ENCODE measurements around the gene TRAPPC2L.
A peak's percentile ranks its signal among the peaks of the same experiment; 100 is the strongest.

The TRAPPC2L gene

DNA sequence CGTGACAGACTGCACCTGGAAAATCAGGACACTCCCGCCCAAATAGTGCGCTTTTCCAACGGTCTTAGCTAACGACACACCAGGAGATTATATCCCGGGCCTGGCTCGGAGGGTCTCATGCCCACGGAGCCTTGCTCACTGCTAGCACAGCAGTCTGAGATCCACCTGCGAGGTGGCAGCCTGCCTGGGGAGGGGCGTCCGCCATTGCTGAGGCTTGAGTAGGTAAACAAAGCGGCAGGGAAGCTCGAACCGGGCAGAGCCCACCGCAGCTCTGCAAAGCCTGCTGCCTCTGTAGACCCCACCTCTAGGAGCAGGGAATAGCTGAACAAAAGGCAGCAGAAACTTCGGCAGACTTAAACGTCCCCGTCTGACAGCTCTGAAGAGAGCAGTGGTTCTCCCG lies 5.3 kb upstream of the TRAPPC2L start:
- H3K27me3 ChIP-seq (ENCODE audit: control insufficient read depth, insufficient read depth, low read length), result no peaks in the 10 kb centered on the region
- H3K9ac ChIP-seq (ENCODE audit: low read length), result no peak overlapping the region
- peaks cover 4% of the 10 kb centered on the region; the same call in 1 of the 2 replicates for H3K4me1 ChIP-seq (ENCODE audit: control insufficient read depth, insufficient read depth, low read length)
- H3K9me3 ChIP-seq (ENCODE audit: control insufficient read depth, insufficient read depth, low read depth, low read length), result no peaks in the 10 kb centered on the region; the same call in 1 of the 2 replicates
- H3K4me3 ChIP-seq (ENCODE audit: low read depth, low read length), result no peak overlapping the region
- no peaks in the 10 kb centered on the region; the same call in 1 of the 2 replicates for H3K36me3 ChIP-seq (ENCODE audit: control insufficient read depth, insufficient read depth, low read length)
- H3K27ac ChIP-seq (ENCODE audit: low read depth, low read length), result no peak overlapping the region

DNA sequence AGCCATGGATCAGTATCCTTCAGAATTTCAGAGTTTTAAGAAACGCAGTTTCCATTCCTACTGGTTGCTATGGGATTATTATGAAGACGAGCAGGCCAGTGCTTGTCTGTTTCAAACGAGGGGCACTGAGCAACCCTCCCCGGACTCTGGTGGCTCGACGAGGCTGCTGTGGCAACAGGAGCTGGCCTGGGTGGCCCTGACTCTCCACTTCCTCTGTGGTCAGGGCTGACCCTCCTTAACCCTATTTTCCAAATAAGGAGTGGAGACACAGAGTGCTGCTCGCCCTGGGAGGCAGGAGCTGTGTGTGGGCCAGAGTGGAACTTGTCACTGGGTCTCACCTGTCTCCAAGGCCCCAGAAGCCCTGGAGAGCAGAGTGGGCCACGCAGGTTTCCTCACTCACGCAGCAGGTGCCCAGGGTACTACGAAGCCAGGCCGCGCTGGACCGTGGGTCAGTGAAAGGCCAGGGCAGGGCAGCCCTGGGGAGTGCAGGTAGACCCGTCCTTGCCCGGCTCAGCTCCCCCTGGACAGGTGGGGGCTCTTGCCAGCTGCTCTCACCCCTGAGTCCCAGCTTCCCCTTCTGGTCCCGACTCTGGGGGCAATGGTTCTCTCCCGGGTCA lies 3.5 kb upstream of the TRAPPC2L start:
- no peak overlapping the region for H3K4me3 ChIP-seq (ENCODE audit: low read depth, low read length)
- H3K4me1 ChIP-seq (ENCODE audit: control insufficient read depth, insufficient read depth, low read length), result peaks cover 8% of the 10 kb centered on the region
- no peak overlapping the region for H3K27ac ChIP-seq (ENCODE audit: low read depth, low read length)
- peaks cover 2% of the 10 kb centered on the region for H3K36me3 ChIP-seq (ENCODE audit: control insufficient read depth, insufficient read depth, low read length)
- H3K9me3 ChIP-seq (ENCODE audit: control insufficient read depth, insufficient read depth, low read depth, low read length), result no peaks in the 10 kb centered on the region; the same call in 1 of the 2 replicates
- H3K9ac ChIP-seq (ENCODE audit: low read length), result no peak overlapping the region
- no peaks in the 10 kb centered on the region for H3K27me3 ChIP-seq (ENCODE audit: control insufficient read depth, insufficient read depth, low read length)

DNA sequence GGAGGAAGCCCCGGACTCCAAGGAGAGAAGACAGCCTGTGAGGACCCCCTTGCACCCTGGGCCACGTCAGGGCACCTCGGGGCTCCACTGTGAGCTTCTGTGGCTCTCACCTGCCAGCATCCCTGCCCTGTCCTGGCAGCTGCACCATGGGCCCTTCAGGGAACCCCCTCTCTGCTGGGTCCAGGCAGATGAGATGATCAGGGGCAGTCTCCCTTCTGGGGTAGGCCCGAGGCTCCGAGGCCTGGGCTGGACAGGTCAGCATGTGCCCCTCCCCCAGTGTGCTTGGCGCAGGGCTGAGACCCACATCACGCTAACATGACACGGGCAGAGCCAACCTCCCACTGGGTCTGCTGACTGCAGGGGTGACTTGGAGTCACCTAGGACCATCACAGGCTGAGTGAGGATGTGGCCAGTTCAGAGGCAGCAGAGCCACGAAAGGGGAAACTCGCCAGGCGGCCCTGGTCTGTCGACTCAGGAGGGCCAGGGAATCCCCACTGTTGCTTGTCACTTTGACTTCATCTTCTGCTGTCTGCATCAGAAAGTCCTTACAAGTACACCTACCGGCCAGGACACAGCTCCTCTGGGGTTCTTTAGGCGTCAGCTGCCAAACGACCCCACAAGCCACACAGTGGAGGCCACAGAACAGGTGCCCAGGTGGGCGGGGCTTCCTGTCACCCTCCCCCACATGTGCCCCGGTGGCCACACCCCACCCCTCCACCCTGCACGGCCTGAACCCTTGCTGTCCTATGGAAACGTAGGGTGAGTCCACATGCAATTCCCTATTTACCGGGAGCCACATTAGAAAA lies 2.4 kb upstream of the TRAPPC2L start:
- H3K27me3 ChIP-seq (ENCODE audit: control insufficient read depth, insufficient read depth, low read length), result no peaks in the 10 kb centered on the region
- peaks cover 8% of the 10 kb centered on the region for H3K4me1 ChIP-seq (ENCODE audit: control insufficient read depth, insufficient read depth, low read length)
- no peak overlapping the region for H3K9ac ChIP-seq (ENCODE audit: low read length)
- H3K4me3 ChIP-seq (ENCODE audit: low read depth, low read length), result no peak overlapping the region
- peaks cover 12% of the 10 kb centered on the region for H3K36me3 ChIP-seq (ENCODE audit: control insufficient read depth, insufficient read depth, low read length)
- no peak overlapping the region for H3K27ac ChIP-seq (ENCODE audit: low read depth, low read length)
- H3K9me3 ChIP-seq (ENCODE audit: control insufficient read depth, insufficient read depth, low read depth, low read length), result no peaks in the 10 kb centered on the region; the same call in 1 of the 2 replicates

DNA sequence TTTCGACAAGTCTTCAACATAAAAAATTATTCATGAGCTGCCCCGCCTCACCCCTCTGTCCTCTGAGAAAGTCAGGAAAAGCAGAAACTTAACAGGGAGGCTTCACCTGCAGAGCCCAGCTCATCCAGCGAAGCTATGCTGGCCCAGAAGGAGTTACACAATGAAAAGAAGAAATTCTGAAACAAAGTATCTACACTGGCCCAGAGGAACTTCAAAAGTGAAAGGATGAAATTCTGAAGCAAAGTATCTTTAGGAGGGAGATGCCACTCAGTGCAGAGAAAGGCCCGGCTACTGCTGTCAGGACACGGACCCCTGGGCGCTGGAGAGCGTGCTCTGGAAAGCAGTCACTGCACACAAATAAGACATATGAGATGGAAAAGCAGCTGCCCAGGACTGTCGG lies 1.8 kb upstream of the TRAPPC2L start:
- Histone ChIP-seq H3K27ac (ENCODE audit: low read depth, low read length) (no peak overlapping the region), H3K36me3 (ENCODE audit: control insufficient read depth, insufficient read depth, low read length) (peaks cover 19% of the 10 kb centered on the region), H3K27me3 (ENCODE audit: control insufficient read depth, insufficient read depth, low read length) (no peaks in the 10 kb centered on the region), H3K9me3 (ENCODE audit: control insufficient read depth, insufficient read depth, low read depth, low read length) (no peaks in the 10 kb centered on the region; the same call in 1 of the 2 replicates), H3K4me3 (ENCODE audit: low read depth, low read length) (no peak overlapping the region), H3K9ac (ENCODE audit: low read length) (no peak overlapping the region), H3K4me1 (ENCODE audit: control insufficient read depth, insufficient read depth, low read length) (peaks cover 8% of the 10 kb centered on the region)

DNA sequence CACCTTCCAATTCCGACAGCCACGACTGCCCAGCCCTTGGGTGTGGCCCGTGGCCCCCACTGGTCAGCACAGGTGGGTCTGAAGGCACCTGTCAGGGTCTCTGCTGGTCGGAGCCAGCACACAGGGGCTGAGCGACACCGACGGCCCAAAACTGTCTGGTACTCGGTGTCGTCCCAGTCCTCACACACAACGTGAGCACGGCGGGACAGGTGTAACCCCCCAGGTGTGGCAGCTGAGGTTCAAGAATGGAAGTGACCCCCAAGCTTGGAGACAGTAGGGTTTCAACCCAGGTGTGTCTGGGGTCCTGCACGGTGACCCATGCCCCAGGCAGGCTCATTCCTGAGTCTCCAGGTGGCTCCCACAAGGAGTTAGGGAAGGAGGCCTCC lies 1.2 kb upstream of the TRAPPC2L start:
- H3K9me3 ChIP-seq (ENCODE audit: control insufficient read depth, insufficient read depth, low read depth, low read length), result no peaks in the 10 kb centered on the region; the same call in 1 of the 2 replicates
- no peak overlapping the region for H3K9ac ChIP-seq (ENCODE audit: low read length)
- no peak overlapping the region for H3K27ac ChIP-seq (ENCODE audit: low read depth, low read length)
- H3K27me3 ChIP-seq (ENCODE audit: control insufficient read depth, insufficient read depth, low read length), result no peaks in the 10 kb centered on the region
- H3K4me1 ChIP-seq (ENCODE audit: control insufficient read depth, insufficient read depth, low read length), result peaks cover 8% of the 10 kb centered on the region
- H3K36me3 ChIP-seq (ENCODE audit: control insufficient read depth, insufficient read depth, low read length), result peaks cover 24% of the 10 kb centered on the region
- peak overlapping the region; percentile 75 for H3K4me3 ChIP-seq (ENCODE audit: low read depth, low read length)

DNA sequence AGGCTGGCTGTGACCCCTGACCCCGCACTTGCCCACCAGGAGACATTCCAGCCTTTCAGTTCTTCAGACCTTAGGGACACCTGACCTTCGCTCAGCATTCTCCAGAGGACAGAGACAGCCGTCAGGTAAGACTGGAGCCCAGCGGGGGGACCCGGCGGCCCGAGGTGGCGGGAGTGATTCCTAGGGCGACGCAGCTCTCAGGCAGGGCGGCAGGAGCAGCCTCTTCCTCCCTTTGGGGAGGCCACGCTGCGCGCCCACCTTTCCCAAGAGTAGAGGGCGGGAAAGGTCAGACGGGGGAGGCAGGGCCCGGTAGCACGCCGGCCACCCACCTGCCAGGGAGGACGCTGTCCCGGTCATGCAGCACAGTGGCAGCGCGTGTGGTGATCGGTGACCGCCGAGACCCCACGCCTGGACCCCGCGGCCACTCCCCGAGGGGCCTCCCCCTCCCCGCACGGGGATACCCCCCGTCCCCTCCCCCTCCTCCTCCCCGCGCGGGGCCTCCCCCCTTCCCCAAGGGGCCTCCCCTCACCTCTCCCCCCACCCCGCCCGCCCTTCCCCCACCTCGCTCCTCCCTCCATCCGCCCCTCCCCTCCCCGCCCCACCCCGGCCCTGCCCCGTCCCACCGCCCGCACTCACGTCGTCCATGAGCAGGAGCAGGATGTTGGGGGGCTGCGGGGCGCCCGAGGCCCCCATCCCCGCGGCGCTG lies 652 bp upstream of the TRAPPC2L start:
- Histone ChIP-seq H3K9me3 (ENCODE audit: control insufficient read depth, insufficient read depth, low read depth, low read length) (no peaks in the 10 kb centered on the region; the same call in 1 of the 2 replicates), H3K4me3 (ENCODE audit: low read depth, low read length) (peak overlapping the region; percentile 86), H3K27me3 (ENCODE audit: control insufficient read depth, insufficient read depth, low read length) (no peaks in the 10 kb centered on the region), H3K4me1 (ENCODE audit: control insufficient read depth, insufficient read depth, low read length) (peaks cover 8% of the 10 kb centered on the region), H3K27ac (ENCODE audit: low read depth, low read length) (no peak overlapping the region), H3K9ac (ENCODE audit: low read length) (peak overlapping the region; percentile 27), H3K36me3 (ENCODE audit: control insufficient read depth, insufficient read depth, low read length) (peaks cover 30% of the 10 kb centered on the region)

DNA sequence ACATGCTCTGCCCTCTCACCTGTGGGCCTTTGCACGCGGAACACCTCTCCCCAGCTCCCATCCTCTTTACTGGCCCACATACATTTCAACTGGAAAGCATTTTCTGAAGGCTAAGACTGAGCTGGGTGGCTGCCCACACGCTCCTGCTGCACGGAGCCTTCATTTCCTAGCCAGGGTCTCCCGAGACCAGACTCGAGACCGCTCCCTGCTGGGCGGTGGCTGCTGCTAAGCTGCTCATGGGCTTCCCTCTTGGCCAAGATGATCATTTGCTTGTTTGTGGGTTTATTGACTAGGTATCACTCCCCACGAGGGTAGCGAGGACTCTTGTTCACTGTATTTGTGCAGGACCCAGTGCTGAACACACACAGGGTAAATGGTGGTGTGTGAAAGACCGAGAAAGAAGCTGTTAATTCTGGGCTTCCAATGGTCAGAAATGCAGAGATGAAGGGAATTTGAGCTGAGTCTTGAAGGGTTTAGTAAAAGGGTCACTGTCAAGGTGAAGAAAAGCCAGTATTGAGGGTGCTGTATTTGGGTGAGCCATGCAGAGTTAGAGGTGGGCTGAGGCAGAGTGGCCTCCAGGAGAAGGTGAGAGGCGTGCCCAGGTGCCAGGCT lies 907 bp downstream of the TRAPPC2L start:
- H3K27me3 ChIP-seq (ENCODE audit: control insufficient read depth, insufficient read depth, low read length), result no peaks in the 10 kb centered on the region
- H3K4me3 ChIP-seq (ENCODE audit: low read depth, low read length), result peak overlapping the region; percentile 86
- H3K27ac ChIP-seq (ENCODE audit: low read depth, low read length), result no peak overlapping the region
- H3K9me3 ChIP-seq (ENCODE audit: control insufficient read depth, insufficient read depth, low read depth, low read length), result no peaks in the 10 kb centered on the region
- H3K4me1 ChIP-seq (ENCODE audit: control insufficient read depth, insufficient read depth, low read length), result peaks cover 8% of the 10 kb centered on the region
- peaks cover 44% of the 10 kb centered on the region for H3K36me3 ChIP-seq (ENCODE audit: control insufficient read depth, insufficient read depth, low read length)
- peak overlapping the region; percentile 94 for H3K9ac ChIP-seq (ENCODE audit: low read length)

DNA sequence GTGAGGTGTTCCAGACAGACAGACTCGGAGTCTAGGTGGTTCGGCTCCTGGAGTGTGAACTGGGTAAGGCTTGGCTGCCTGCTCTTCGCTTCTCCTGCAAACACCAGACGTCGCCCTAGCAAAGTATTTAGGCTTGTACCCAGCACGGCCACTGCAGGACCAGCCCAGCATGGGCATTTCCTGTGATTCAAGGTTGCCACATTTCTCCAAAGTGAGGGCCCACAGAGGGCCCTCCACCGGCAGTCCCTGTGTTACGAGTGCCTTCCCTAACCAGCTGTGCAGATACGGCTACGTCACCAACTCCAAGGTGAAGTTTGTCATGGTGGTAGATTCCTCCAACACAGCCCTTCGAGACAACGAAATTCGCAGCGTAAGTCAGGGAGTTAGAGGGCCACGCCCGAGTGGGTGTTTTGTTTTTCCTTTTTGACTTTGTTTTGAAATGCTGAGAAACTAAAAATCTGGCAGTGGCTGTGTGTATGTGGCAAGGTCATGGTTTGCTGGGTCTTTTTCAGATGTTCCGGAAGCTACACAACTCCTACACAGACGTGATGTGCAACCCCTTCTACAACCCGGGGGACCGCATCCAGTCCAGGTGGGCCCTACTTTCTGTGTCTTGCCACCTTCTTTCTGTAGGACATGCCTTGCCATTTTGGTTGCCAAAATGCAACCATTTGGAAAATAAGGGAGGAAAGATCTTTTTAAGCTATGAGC lies 2.6 kb downstream of the TRAPPC2L start:
- H3K27ac ChIP-seq (ENCODE audit: low read depth, low read length), result no peak overlapping the region
- H3K27me3 ChIP-seq (ENCODE audit: control insufficient read depth, insufficient read depth, low read length), result no peaks in the 10 kb centered on the region
- no peak overlapping the region for H3K9ac ChIP-seq (ENCODE audit: low read length)
- H3K4me3 ChIP-seq (ENCODE audit: low read depth, low read length), result no peak overlapping the region
- H3K36me3 ChIP-seq (ENCODE audit: control insufficient read depth, insufficient read depth, low read length), result peaks cover 48% of the 10 kb centered on the region
- peaks cover 8% of the 10 kb centered on the region for H3K4me1 ChIP-seq (ENCODE audit: control insufficient read depth, insufficient read depth, low read length)
- H3K9me3 ChIP-seq (ENCODE audit: control insufficient read depth, insufficient read depth, low read depth, low read length), result no peaks in the 10 kb centered on the region

DNA sequence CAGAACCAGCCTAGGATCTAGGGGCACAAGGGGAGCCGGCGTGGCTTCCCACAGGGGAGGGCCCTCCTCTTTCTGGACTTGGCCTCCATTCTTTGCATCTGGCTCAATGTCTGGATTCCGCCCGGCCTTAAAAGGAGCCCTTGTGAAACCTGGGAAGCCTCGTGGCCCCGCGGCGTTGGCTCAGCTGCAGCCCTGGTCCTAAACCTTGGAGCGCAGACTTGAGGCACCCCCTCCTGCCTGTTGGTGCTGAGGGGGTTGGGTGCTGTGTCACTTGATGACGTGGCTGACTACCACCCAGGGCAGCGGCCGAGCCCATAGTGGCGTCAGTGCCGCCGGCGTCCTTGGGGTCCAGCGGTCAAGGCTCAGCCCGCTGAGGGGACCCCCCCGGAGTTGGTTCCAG lies 4.4 kb downstream of the TRAPPC2L start:
- Histone ChIP-seq H3K4me1 (ENCODE audit: control insufficient read depth, insufficient read depth, low read length) (peaks cover 4% of the 10 kb centered on the region), H3K4me3 (ENCODE audit: low read depth, low read length) (no peak overlapping the region), H3K9me3 (ENCODE audit: control insufficient read depth, insufficient read depth, low read depth, low read length) (no peaks in the 10 kb centered on the region), H3K36me3 (ENCODE audit: control insufficient read depth, insufficient read depth, low read length) (peaks cover 48% of the 10 kb centered on the region), H3K27me3 (ENCODE audit: control insufficient read depth, insufficient read depth, low read length) (no peaks in the 10 kb centered on the region), H3K9ac (ENCODE audit: low read length) (no peak overlapping the region), H3K27ac (ENCODE audit: low read depth, low read length) (no peak overlapping the region)

DNA sequence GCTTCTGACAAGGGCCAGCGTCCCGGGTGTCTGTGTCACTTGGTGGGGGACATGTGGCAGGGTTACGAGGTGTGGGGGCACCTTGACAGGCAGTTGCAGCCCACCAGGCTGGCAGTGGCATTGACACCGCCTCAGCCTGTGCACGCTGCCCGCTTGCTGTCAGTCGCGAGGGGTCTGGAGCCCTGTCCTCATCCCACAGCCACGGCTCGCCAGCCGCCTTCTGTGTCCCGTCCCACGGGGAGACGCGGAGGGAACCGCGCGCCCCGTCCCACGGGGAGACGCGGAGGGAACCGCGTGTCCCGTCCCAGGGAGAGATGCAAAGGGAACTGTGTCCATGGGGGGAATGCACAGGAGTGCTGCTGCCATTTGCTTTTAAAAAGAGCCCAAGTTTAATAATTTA lies 6.0 kb downstream of the TRAPPC2L start:
- no peak overlapping the region for H3K27ac ChIP-seq (ENCODE audit: low read depth, low read length)
- H3K27me3 ChIP-seq (ENCODE audit: control insufficient read depth, insufficient read depth, low read length), result no peaks in the 10 kb centered on the region
- peaks cover 48% of the 10 kb centered on the region for H3K36me3 ChIP-seq (ENCODE audit: control insufficient read depth, insufficient read depth, low read length)
- no peak overlapping the region for H3K4me3 ChIP-seq (ENCODE audit: low read depth, low read length)
- H3K4me1 ChIP-seq (ENCODE audit: control insufficient read depth, insufficient read depth, low read length), result peaks cover 2% of the 10 kb centered on the region
- H3K9ac ChIP-seq (ENCODE audit: low read length), result no peak overlapping the region
- no peaks in the 10 kb centered on the region for H3K9me3 ChIP-seq (ENCODE audit: control insufficient read depth, insufficient read depth, low read depth, low read length)

All from HUES6 (cell line).